ENCODE results near the gene NDUFS2.
A peak's percentile ranks its signal among the peaks of the same experiment; 100 is the strongest.

NDUFS2 gene

GRCh38 chr1:161196111-161196510 lies 6.1 kb upstream of the NDUFS2 start:
- no peak for DNase-seq (ENCODE audit: low spot score)

GRCh38 chr1:161196521-161197451 lies 5.4 kb upstream of the NDUFS2 start:
- no peak for DNase-seq (ENCODE audit: low spot score)

- DNase-seq (ENCODE audit: low spot score), result no peak
Measured at GRCh38 chr1:161197560-161198193, 4.5 kb upstream of the NDUFS2 start.

DNA sequence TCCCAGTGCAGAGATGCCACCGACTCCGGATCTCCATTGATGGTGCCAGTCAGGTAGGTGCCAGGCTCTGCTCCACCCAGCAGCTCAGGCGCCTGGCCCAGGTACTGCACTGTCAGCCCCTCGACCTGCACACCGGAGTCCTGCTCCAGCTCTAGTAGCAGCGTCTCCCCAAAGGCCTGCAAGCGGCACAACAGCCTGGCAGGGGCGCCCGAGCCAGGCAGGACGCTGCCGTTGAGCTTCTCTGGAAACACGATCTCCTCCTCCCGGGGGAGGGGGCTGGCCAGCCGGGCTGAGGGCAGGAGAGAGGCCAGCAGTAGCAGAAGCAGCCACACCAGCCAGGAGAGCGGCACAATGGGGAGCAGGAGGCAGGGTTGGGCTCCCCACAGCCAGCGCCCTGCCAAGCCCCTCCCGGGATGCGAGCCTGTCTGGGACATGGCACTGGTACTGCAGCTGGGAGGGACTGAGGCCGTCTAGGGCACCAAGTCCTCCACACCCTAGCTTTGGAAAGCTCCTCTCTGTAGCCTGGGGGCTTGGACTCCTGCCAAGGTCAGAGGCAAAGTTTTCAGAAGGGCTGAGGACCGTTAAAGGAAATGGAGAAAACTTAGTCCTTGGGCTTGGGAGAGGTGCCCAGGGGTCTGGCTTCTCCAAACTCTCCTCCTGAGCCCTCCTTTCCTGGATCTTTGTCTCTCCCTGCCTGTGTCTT lies 3.8 kb upstream of the NDUFS2 start:
- DNase-seq (ENCODE audit: low spot score), result no peak

DNA sequence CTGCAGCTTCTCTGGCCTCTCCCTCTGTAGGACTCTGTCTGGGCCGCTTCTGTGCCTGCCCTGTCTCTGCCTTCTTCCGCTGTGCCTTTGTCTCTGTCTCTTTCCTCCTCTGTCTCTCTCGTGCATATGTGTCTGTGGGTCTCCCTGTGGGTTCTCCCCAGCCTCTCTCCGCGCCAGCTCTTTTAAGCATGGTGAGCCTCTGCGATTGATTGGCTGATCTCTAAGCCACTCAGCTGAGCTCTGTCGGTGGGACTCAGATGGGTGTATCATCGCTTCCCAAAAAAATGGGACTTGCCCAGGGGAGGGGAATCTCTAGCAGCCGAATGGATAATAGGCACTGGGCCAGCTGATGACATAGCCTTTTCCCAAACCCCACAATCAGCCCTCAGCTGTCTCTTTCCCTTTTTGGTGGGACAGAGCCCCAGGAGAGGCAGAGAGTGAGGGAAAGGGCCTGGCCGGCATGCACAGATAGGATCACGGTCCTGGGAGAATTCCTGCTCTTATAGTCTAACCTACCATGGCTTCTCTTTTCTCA lies 3.2 kb upstream of the NDUFS2 start, which contains the start of gene ADAMTS4:
Gene ADAMTS4 (minus strand): TSS at position 158 of the 535 bp plus-strand sequence. CDS start 427 bp downstream, outside the sequence.
- DNase-seq (ENCODE audit: low spot score), result no peak

- DNase-seq (ENCODE audit: low spot score), result no peak
Measured at GRCh38 chr1:161199506-161200139, 2.5 kb upstream of the NDUFS2 start.

DNA sequence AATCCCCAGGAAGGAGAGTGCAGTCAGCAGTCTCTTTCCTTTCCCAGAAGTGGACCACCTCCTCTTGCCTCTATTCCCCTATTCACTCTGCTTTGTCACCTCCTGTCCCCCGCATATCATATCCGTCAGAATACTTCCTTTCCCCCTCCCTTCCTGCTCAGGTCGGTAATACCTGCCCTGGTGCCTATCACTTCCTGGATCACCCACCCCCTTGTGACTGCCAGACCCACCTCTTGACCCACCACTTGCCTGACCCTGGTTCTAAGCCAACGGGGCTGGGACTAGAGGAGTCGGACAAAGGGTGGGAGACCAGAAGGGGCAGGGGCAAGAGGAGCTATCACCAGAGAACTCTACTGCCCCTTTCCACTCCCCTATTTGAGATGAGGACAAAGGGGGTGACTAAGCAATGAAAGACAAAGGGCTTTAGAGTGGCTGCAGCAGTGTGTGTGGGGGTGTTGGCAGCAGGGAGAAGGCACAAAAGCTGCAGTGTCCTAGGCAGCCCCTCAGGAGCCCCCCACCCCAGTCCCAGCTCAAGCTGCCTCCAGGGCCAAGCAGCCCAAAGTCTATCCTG lies 1.7 kb upstream of the NDUFS2 start:
- DNase-seq (ENCODE audit: low spot score), result no peak

GRCh38 chr1:161200992-161201835 lies 953 bp upstream of the NDUFS2 start:
- DNase-seq (ENCODE audit: low spot score), result no peak

DNA sequence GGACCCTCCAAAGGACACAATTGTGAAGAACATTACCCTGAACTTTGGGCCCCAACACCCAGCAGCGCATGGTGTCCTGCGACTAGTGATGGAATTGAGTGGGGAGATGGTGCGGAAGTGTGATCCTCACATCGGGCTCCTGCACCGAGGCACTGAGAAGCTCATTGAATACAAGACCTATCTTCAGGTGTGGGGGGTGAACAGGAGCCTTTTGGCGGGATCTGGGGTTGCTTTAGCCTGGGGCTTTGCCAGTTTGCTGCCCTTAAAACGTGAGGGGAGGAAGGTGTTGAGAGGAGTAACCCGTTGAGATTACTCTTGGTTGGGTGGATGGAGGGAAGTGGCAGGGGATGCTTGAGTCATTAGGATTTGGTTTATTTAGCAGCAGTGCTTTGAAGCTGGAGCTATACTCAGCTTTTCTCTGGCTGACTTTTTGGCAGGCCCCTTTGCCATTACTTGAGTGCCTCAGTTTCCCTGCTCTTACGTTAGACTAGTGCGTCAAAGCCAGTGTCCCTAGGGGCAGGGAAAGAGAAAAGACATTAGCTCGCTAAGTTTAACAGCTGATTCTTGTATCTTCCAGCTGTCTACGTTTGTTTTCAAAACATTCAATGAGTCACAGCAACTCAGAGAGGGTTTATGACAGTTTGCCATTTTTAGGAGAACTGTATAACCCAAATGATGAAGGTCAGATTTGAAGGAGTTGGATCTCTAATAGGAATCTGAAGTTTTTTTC lies 4.4 kb downstream of the NDUFS2 start:
- DNase-seq (ENCODE audit: low spot score), result no peak

- DNase-seq (ENCODE audit: low spot score), result no peak
Measured at GRCh38 chr1:161207173-161207572, 5.0 kb downstream of the NDUFS2 start.

- DNase-seq (ENCODE audit: low spot score), result peak; percentile 72
Measured at GRCh38 chr1:161209790-161210409, 7.7 kb downstream of the NDUFS2 start.

GRCh38 chr1:161214369-161214768 lies 12.2 kb downstream of the NDUFS2 start:
- DNase-seq (ENCODE audit: low spot score), result no peak

DNA sequence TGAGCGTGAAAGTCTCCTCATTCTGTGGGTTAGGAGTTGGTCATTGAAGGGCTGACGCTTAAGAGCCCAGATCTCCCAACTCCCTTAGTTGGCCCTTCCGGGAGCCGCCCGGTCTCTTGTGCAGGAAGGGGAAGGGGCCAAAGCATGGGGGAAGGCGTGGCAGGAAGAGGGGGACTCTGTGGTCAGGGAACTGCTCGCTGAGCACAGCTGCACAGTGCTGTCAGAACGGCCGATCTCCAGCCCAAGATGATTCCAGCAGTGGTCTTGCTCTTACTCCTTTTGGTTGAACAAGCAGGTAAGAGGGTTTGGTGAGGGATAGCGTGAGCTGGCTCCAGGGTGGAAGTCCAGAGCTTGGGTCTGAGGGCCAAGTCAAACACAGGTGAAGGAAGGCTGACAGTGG lies 12.9 kb downstream of the NDUFS2 start, which contains the start of gene FCER1G:
Gene FCER1G (plus strand): TSS at position 220 of the 400 bp plus-strand sequence. CDS start 27 bp downstream, at position 247.
- DNase-seq (ENCODE audit: low spot score), result no peak

DNA sequence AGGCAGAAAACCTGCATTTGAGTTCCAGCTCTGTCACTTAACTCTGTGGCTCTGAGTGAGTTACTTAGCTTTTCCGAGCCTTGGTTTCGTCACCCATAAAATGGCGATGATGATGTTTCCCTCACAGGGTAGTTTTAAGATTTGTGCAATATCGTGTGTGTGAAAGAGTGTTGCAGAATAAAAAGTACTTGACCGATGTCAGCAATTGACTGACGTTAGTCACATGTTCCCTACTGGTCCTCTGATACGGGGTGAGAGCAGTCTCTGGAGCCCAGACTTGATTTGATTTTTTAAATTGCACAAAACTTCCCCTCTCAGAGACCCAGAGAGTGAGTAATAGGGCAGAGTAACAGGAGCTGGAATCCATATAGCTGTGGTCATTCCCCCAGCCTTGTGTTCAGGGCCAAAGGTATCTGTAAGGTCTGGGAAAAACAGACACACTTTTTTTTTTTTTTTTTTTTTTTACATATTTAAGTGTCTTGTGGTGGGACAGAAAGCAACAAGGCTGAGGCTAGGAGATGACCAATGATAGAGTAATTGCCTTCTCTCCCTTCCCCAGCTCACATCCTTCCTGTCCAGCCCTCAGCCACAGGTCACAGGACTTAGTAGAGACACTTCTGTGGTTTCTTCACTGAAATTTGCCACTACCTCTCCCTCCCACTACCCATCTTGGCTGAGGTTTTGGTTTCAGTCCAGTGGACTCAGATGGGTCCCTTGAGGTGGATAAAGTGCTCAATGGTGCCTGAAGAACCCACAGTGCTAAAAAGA lies 15.0 kb downstream of the NDUFS2 start:
- peak; percentile 23 for DNase-seq (ENCODE audit: low spot score)

DNA sequence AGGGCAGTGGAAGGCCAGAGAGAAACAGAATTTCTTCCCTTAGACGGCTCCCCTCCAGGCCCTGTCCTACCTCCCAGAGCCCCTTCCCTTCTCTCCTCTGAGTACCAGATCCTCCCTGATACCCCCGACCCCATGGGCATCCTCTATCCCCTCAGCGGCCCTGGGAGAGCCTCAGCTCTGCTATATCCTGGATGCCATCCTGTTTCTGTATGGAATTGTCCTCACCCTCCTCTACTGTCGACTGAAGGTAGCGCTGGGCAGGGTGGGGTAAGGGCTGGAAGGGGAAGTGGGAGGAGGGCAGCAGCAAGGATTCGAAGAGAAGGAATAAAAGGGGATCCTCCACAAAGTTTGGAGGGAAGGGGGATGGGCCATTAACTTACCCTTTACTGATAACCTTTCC lies 15.7 kb downstream of the NDUFS2 start:
- no peak for DNase-seq (ENCODE audit: low spot score)

- no peak for DNase-seq (ENCODE audit: low spot score)
Measured at GRCh38 chr1:161218301-161219077, 16.3 kb downstream of the NDUFS2 start.

DNA sequence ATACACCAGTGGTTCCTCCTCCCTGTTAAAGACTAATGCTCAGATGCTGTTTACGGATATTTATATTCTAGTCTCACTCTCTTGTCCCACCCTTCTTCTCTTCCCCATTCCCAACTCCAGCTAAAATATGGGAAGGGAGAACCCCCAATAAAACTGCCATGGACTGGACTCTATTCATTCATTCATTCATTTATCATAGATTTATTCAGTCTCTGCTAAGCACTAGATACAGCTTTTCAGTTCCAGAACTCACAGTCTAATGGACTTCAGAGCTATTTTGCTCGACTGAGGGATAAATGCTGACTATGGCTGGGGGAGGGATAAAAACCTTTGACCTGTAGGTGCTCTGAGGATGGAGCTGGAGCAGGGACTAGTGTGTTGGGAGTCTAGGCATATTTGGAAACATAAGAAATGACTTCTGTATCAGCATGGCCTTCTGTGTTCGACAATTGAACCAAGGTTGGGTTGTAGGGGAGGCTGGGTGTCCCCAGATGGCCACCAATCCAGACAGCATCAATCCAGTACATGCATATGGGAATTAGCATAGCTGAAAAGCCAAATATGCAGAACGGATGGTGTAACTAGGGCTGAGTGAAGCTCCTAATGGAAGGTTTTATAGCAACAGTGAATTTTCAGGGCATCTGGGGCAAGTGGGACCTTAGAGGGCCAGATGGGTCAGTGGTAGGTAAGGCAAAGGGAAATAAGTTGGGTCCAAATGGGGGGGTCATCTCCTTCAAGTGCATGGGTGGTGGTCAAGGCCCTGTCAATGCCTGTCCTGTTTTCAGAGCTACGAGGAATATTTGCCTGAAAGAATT lies 17.1 kb downstream of the NDUFS2 start:
- no peak for DNase-seq (ENCODE audit: low spot score)
